K562 (cell line): ENCODE measurements around the gene SLC16A2. TPM values are rescaled to one million over a fixed set of nuclear protein-coding genes. Genes with fewer than 3 reads are reported as not detected.

Source experiments
- ATAC-seq: fragments of 200-7000 bp; cut with Tn5 transposase; 3 replicates; pipeline ENCODE4 v1.9.1; 2020; ENCODE audit warnings: moderate library complexity
- BruUV-seq: library from RNA; stranded (reverse); fragments of 400-500 nt; replicated peaks from 2 replicates; lab custom pipeline; 2021; lab: Mats Ljungman, UMichigan
- CTCF ChIA-PET: fragments of 300-600 bp; formaldehyde crosslinking; extraction: SDS; loops from one replicate; lab custom pipeline; 2021; ENCODE audit warnings: low intra/inter-chr PET ratio; lab: Yijun Ruan, JAX
- POLR2A ChIA-PET: fragments of 300-600, 350-650 bp; sonication (Branson Sonifier 250); formaldehyde crosslinking; extraction: SDS; loops from one replicate; lab custom pipeline; 2021; ENCODE audit warnings: antibody characterized with exemption, inconsistent platforms; lab: Yijun Ruan, JAX
- DNase-seq, 4 experiments: peaks; one replicate each; pipeline versions ENCODE4 v3.0.0 to v3.0.0-alpha.2; 2011 to 2018; ENCODE audit warnings: low spot score in 3 of 4, mixed read lengths in 3 of 4; ENCODE audit errors: extremely low read depth in 1 of 4
- FAIRE-seq: peaks from 2 replicates; lab custom pipeline; 2011; peaks lifted over from hg19 to GRCh38; lab: Jason Lieb, UNC
- H2AFZ ChIP-seq: 2 replicates; pipeline ENCODE4 v1.6.0; 2011; ENCODE audit warnings: low read depth, low read length, control low read depth, inconsistent platforms
- H3K27ac ChIP-seq: fragments of 200-600 bp; 3 replicates; pipeline ENCODE4 v1.8.0; 2011; ENCODE audit warnings: low read depth, mild to moderate bottlenecking, control low read depth, inconsistent platforms, low read length, moderate library complexity, mixed read lengths; ENCODE audit errors: extremely low read depth
- H3K27me3 ChIP-seq, 2 experiments: fragments of 300-600 bp in 1 of 2; 2 replicates in 1 of 2; 3 replicates in 1 of 2; pipeline versions ENCODE4 v1.6.0 to v1.8.0; 2011; ENCODE audit warnings: inconsistent platforms in 2 of 2, low read length in 2 of 2, mild to moderate bottlenecking in 1 of 2, mixed read lengths in 1 of 2, moderate library complexity in 1 of 2; ENCODE audit not compliant: control insufficient read depth in 2 of 2, insufficient read depth in 2 of 2
- H3K36me3 ChIP-seq: fragments of 300-600 bp; 3 replicates; pipeline ENCODE4 v1.8.0; 2011; ENCODE audit warnings: mild to moderate bottlenecking, low read length, inconsistent platforms; ENCODE audit not compliant: control insufficient read depth, insufficient read depth
- H3K4me1 ChIP-seq, 2 experiments: fragments of 200-600 bp in 1 of 2; replicated peaks in 1 of 2; 2 replicates in 1 of 2; 3 replicates in 1 of 2; pipeline versions ENCODE4 v1.5.1 to v1.8.0; 2011; ENCODE audit warnings: inconsistent platforms in 2 of 2, low read length in 2 of 2, mild to moderate bottlenecking in 1 of 2, mixed read lengths in 1 of 2, moderate library complexity in 1 of 2; ENCODE audit not compliant: control insufficient read depth in 2 of 2, insufficient read depth in 2 of 2
- H3K4me2 ChIP-seq: 2 replicates; pipeline ENCODE4 v1.6.1; 2011; ENCODE audit warnings: low read length, control low read depth, inconsistent platforms, mixed read lengths; ENCODE audit not compliant: insufficient read depth
- H3K4me3 ChIP-seq: fragments of 200-600 bp; sonication (generic), shearing (Covaris generic); 2 replicates; pipeline ENCODE4 v1.5.1; 2016; ENCODE audit warnings: control low read depth, inconsistent platforms
- H3K79me2 ChIP-seq: fragments of 200-600 bp; 3 replicates; pipeline ENCODE4 v1.8.0; 2011; ENCODE audit warnings: low read length, inconsistent platforms; ENCODE audit not compliant: control insufficient read depth, insufficient read depth
- H3K9ac ChIP-seq, 2 experiments: 2 replicates each; pipeline versions ENCODE4 v1.6.0 to v1.6.1; 2011; ENCODE audit warnings: low read depth in 2 of 2, low read length in 2 of 2, control low read depth in 1 of 2, inconsistent platforms in 1 of 2, mild to moderate bottlenecking in 1 of 2, mixed read lengths in 1 of 2; ENCODE audit not compliant: insufficient read depth in 1 of 2
- H3K9me1 ChIP-seq: one replicate; pipeline ENCODE4 v1.6.0; 2011; ENCODE audit warnings: inconsistent platforms, mild to moderate bottlenecking, low read length, moderate library complexity; ENCODE audit not compliant: control insufficient read depth, insufficient read depth
- H3K9me3 ChIP-seq: replicated peaks from 2 replicates; pipeline ENCODE4 v1.5.1; 2011; ENCODE audit warnings: low read depth, low read length, inconsistent platforms; ENCODE audit not compliant: control insufficient read depth, insufficient read depth
- H4K20me1 ChIP-seq: replicated peaks from 2 replicates; pipeline ENCODE4 v1.6.1; 2011; ENCODE audit warnings: low read length, inconsistent platforms, mixed read lengths; ENCODE audit not compliant: control insufficient read depth, insufficient read depth
- CBFA2T2 ChIP-seq: fragments of 450-650 bp; conservative IDR thresholded peaks from 2 replicates; pipeline ENCODE4 v1.6.1; 2017; ENCODE audit warnings: mild to moderate bottlenecking
- CXXC5 ChIP-seq: fragments of 250-450 bp; sonication (Bioruptor Pico); IDR thresholded peaks from 2 replicates; pipeline ENCODE4 v1.8.0; 2022; ENCODE audit warnings: inconsistent platforms, mild to moderate bottlenecking, moderate library complexity
- IRF2 ChIP-seq: sonication (generic); formaldehyde crosslinking; IDR thresholded peaks from 2 replicates; pipeline ENCODE4 v1.8.1; 2022; ENCODE audit warnings: mild to moderate bottlenecking, missing genetic modification reagents
- KLF16 ChIP-seq: IDR thresholded peaks from 2 replicates; pipeline ENCODE4 v1.6.1; 2016; ENCODE audit warnings: antibody characterized with exemption
- MITF ChIP-seq: IDR thresholded peaks from 2 replicates; pipeline ENCODE4 v1.6.1; 2014; ENCODE audit warnings: antibody characterized with exemption
- NONO ChIP-seq, 2 experiments: fragments of 200-400 bp in 1 of 2; fragments of 450-650 bp in 1 of 2; formaldehyde crosslinking in 1 of 2; IDR thresholded peaks; 2 replicates each; pipeline ENCODE4 v1.6.1; 2017; ENCODE audit warnings: low read depth in 2 of 2, mild to moderate bottlenecking in 2 of 2, moderate library complexity in 2 of 2, low read length in 1 of 2
- TCF15 ChIP-seq: fragments of 250-450 bp; sonication (Bioruptor Pico); IDR thresholded peaks from 2 replicates; pipeline ENCODE4 v1.8.0; 2022; ENCODE audit warnings: moderate library complexity, mild to moderate bottlenecking, inconsistent platforms
- TEAD4 ChIP-seq, 2 experiments: sonication (generic) in 1 of 2; formaldehyde crosslinking in 1 of 2; IDR thresholded peaks; 2 replicates each; pipeline versions ENCODE4 v1.6.1 to v1.8.0; 2012 to 2022; ENCODE audit warnings: borderline replicate concordance in 1 of 2, inconsistent platforms in 1 of 2, low read length in 1 of 2, mild to moderate bottlenecking in 1 of 2, missing genetic modification reagents in 1 of 2
- ZNF140 ChIP-seq: fragments of 250-450 bp; sonication (Bioruptor Pico); IDR thresholded peaks from 2 replicates; pipeline ENCODE4 v1.8.0; 2021; ENCODE audit warnings: moderate library complexity, mild to moderate bottlenecking, inconsistent platforms
- ZNF431 ChIP-seq: sonication (generic); formaldehyde crosslinking; IDR thresholded peaks from 2 replicates; pipeline ENCODE4 v1.8.0; 2022; ENCODE audit warnings: mild to moderate bottlenecking, missing genetic modification reagents
- ZNF449 ChIP-seq: fragments of 250-450 bp; sonication (Bioruptor Pico); IDR thresholded peaks from 2 replicates; pipeline ENCODE4 v1.8.0; 2022; ENCODE audit warnings: moderate library complexity, mild to moderate bottlenecking, inconsistent platforms
- ZNF518B ChIP-seq: fragments of 250-450 bp; sonication (Bioruptor Pico); IDR thresholded peaks from 2 replicates; pipeline ENCODE4 v1.5.0; 2021; ENCODE audit warnings: mild to moderate bottlenecking, moderate library complexity
- ZNF639 ChIP-seq, 2 experiments: fragments of 200-800 bp in 1 of 2; sonication (Bioruptor generic) in 1 of 2; sonication (generic) in 1 of 2; formaldehyde crosslinking in 1 of 2; IDR thresholded peaks in 1 of 2; conservative IDR thresholded peaks in 1 of 2; 2 replicates each; pipeline versions ENCODE4 v1.5.0 to v1.6.1; 2016 to 2020; ENCODE audit warnings: missing compliant biosample characterization in 1 of 2, missing genetic modification characterization in 1 of 2, missing genetic modification reagents in 1 of 2
- ZNF79 ChIP-seq: fragments of 250-450 bp; sonication (Bioruptor Pico); IDR thresholded peaks from 2 replicates; pipeline ENCODE4 v1.4.0; 2020; ENCODE audit warnings: low read depth, mild to moderate bottlenecking, moderate library complexity
- WGBS: fragments of 100-300 bp; shearing (Covaris generic); methylation state at CpG from one replicate; pipeline ENCODE4 v1.1.6; 2016; ENCODE audit warnings: low coverage, mixed read lengths; ENCODE audit not compliant: insufficient coverage; ENCODE audit errors: missing lambda C conversion rate; 5-methylcytosine and 5-hydroxymethylcytosine counted together
- in situ Hi-C: fragments of 300-500 bp; cut with MboI; formaldehyde crosslinking; loops from 4 replicates; pipeline ENCODE4 v1.15.0; 2018; ENCODE audit warnings: inconsistent platforms, mixed read lengths
- intact Hi-C: fragments of 100-400 bp; cut with micrococcal nuclease; formaldehyde crosslinking; loops from 2 replicates; pipeline ENCODE4 v1.14.2; 2022
- polyA plus RNA-seq, 8 experiments: library from polyadenylated mRNA; depleted of rRNA in 4 of 8; stranded (reverse) in 5 of 8; unstranded in 3 of 8; fragments of >200 nt; fragmentation: Nextera tagmentation in 2 of 8; fragmentation: Illumina TruSeq in 1 of 8; extraction: Ambion mirVana in 2 of 8; extraction: Trizol in 1 of 8; gene quantifications; 2 replicates each; pipeline versions ENCODE4 v1.2.1 to v1.2.3, GENCODE V29; 2011 to 2014; ENCODE audit warnings: inconsistent platforms in 1 of 8, missing spikeins in 1 of 8
- total RNA-seq, 7 experiments: library from RNA; depleted of rRNA in 6 of 7; stranded (reverse); fragments of >200 nt in 6 of 7; fragmentation: Illumina TruSeq in 2 of 7; extraction: Trizol in 2 of 7; gene quantifications; 2 replicates each; pipeline versions ENCODE4 v1.2.1 to v1.2.3, GENCODE V29; 2011 to 2021; ENCODE audit warnings: low replicate concordance in 1 of 7

The SLC16A2 gene
- total and polyA plus RNA-seq, 9 of the 15 experiments (the other 6 are each of a cell fraction or from before 2014, with no cell fraction given) = 0.07 TPM; not detected in 8

- Histone ChIP-seq H2AFZ (no peak overlapping the region), H3K4me1 (peaks cover 0 to 13% of the 10 kb centered on the region in 2 experiments; a peak in 3 of 5 replicates), H3K4me2 (no peak overlapping the region), H3K27ac (no peak overlapping the region), H3K9ac (no peak overlapping the region), H3K79me2 (no peaks in the 10 kb centered on the region), H3K27me3 (peaks cover 0 to 16% of the 10 kb centered on the region in 2 experiments; a peak in 2 of 5 replicates), H4K20me1 (no peaks in the 10 kb centered on the region; the same call in 1 of the 2 replicates), H3K4me3 (no peak overlapping the region), H3K9me1 (no peaks in the 10 kb centered on the region), H3K36me3 (no peaks in the 10 kb centered on the region), H3K9me3 (no peaks in the 10 kb centered on the region)
- 3% methylated on average over 5 of the region's 5 CpGs for WGBS
- POLR2A ChIA-PET = no interaction called here
- ATAC-seq = no peak
- in situ Hi-C loops = no loop called here
- CTCF ChIA-PET = no interaction called here
- no peak for DNase-seq
- no TSS peak for BruUV-seq
- intact Hi-C loops = no loop called here
- no peak for FAIRE-seq
- TF ChIP-seq KLF16 (no peak), TCF15 (CRISPR knock-in tag) (no peak), ZNF449 (CRISPR knock-in tag) (no peak), ZNF79 (CRISPR knock-in tag) (no peak), IRF2 (CRISPR knock-in tag) (no peak), ZNF140 (no peak), NONO (IDR thresholded peaks at IDR 0.05; ENCODE audit: low read depth in 2 of 2, low read length in 1 of 2) (no peak), ZNF639 (CRISPR knock-in tag; conservative IDR thresholded peaks at IDR 0.05 in 1 of 2, IDR thresholded peaks at IDR 0.05 in 1 of 2) (no peak), ZNF431 (CRISPR knock-in tag) (no peak), ZNF518B (CRISPR knock-in tag) (no peak), TEAD4 (IDR thresholded peaks at IDR 0.05; ENCODE audit: low read length) (no peak), TEAD4 (CRISPR knock-in tag; IDR thresholded peaks at IDR 0.05; ENCODE audit: borderline replicate concordance) (no peak), MITF (no peak), CBFA2T2 (no peak), CXXC5 (CRISPR knock-in tag) (no peak)
Measured at GRCh38 chrX:74535086-74535407, 113.8 kb downstream of the SLC16A2 start.
